A549 (cell line): ENCODE results near the gene PSMC4. TPM values are rescaled to one million over a fixed set of nuclear protein-coding genes. Genes with fewer than 3 reads are reported as not detected.
A peak's percentile ranks its signal among the peaks of the same experiment; 100 is the strongest.

Source experiments
- ATAC-seq, 2 experiments: fragments of 200-7000 bp in 1 of 2; fragments of >200 bp in 1 of 2; cut with Nextera tagmentation in 1 of 2; cut with Tn5 transposase in 1 of 2; 3 replicates each; pipeline versions ENCODE4 v1.8.0 to v1.9.1; 2018 to 2020; ENCODE audit warnings: mild to moderate bottlenecking in 1 of 2, moderate library complexity in 1 of 2
- CTCF ChIA-PET: fragments of 300-600 bp; sonication (Branson Sonifier 250); formaldehyde crosslinking; extraction: SDS; loops from one replicate; lab custom pipeline; 2021; ENCODE audit warnings: antibody characterized with exemption, inconsistent platforms; lab: Yijun Ruan, JAX
- POLR2A ChIA-PET: fragments of 350-600 bp; formaldehyde crosslinking; extraction: SDS; loops from one replicate; lab custom pipeline; 2021; ENCODE audit warnings: antibody characterized with exemption, inconsistent platforms; lab: Yijun Ruan, JAX
- DNase-seq, 2 experiments: peaks; one replicate each; pipeline versions ENCODE4 v3.0.0 to v3.0.0-alpha.2; 2011 to 2016; ENCODE audit warnings: low read depth in 1 of 2, low spot score in 1 of 2
- FAIRE-seq: peaks from 2 replicates; lab custom pipeline; 2011; peaks lifted over from hg19 to GRCh38; lab: Jason Lieb, UNC
- H3K27ac ChIP-seq, 2 experiments: fragments of >200 bp; sonication (Bioruptor Twin); formaldehyde crosslinking; 3 replicates each; pipeline ENCODE4 v1.5.1; 2016 to 2017
- H3K4me1 ChIP-seq: fragments of >200 bp; sonication (Bioruptor Twin); formaldehyde crosslinking; 3 replicates; pipeline ENCODE4 v1.6.1; 2016
- H3K4me2 ChIP-seq: fragments of >200 bp; sonication (Bioruptor Twin); formaldehyde crosslinking; 3 replicates; pipeline ENCODE4 v1.6.1; 2016
- H3K4me3 ChIP-seq: fragments of >200 bp; sonication (Bioruptor Twin); formaldehyde crosslinking; 3 replicates; pipeline ENCODE4 v1.5.1; 2016
- H3K9me3 ChIP-seq: fragments of >200 bp; sonication (Bioruptor Twin); formaldehyde crosslinking; 3 replicates; pipeline ENCODE4 v1.6.1; 2016
- ATOH8 ChIP-seq: fragments of 250-450 bp; sonication (Bioruptor Pico); IDR thresholded peaks from 2 replicates; pipeline ENCODE4 v1.5.0; 2020; ENCODE audit warnings: low read depth, mild to moderate bottlenecking, moderate library complexity
- BHLHE40 ChIP-seq: IDR thresholded peaks from 2 replicates; pipeline ENCODE4 v1.6.1; 2012; ENCODE audit warnings: low read depth, low read length, inconsistent platforms
- EHMT2 ChIP-seq: fragments of 200-600 bp; sonication (generic); IDR thresholded peaks from 2 replicates; pipeline ENCODE4 v1.6.1; 2016; ENCODE audit warnings: antibody characterized with exemption, low read depth, mild to moderate bottlenecking, moderate library complexity
- ELK1 ChIP-seq: fragments of 150-350 bp; IDR thresholded peaks from 2 replicates; pipeline ENCODE4 v1.6.1; 2014; ENCODE audit warnings: low read depth, mild to moderate bottlenecking, low read length
- EP300 ChIP-seq, 2 experiments: fragments of >200 bp; sonication (Bioruptor Twin); formaldehyde crosslinking; IDR thresholded peaks; 2 replicates in 1 of 2; 3 replicates in 1 of 2; pipeline ENCODE4 v1.6.1; 2016 to 2017
- FOXS1 ChIP-seq: fragments of 250-450 bp; sonication (Bioruptor Pico); IDR thresholded peaks from 2 replicates; pipeline ENCODE4 v1.5.0; 2020; ENCODE audit warnings: mild to moderate bottlenecking, moderate library complexity
- GATA3 ChIP-seq: IDR thresholded peaks from 2 replicates; pipeline ENCODE4 v1.6.1; 2012; ENCODE audit warnings: borderline replicate concordance
- HEYL ChIP-seq: fragments of 250-450 bp; sonication (Bioruptor Pico); IDR thresholded peaks from 2 replicates; pipeline ENCODE4 v1.8.0; 2021; ENCODE audit warnings: mild to moderate bottlenecking, moderate library complexity
- HOXB13 ChIP-seq: fragments of 250-450 bp; sonication (Bioruptor Pico); IDR thresholded peaks from 2 replicates; pipeline ENCODE4 v1.5.0; 2020; ENCODE audit warnings: low read depth, mild to moderate bottlenecking, moderate library complexity
- MAZ ChIP-seq: fragments of 150-350 bp; IDR thresholded peaks from 2 replicates; pipeline ENCODE4 v1.6.1; 2014; ENCODE audit warnings: antibody characterized with exemption, low read depth, low read length, borderline replicate concordance
- NFE2L2 ChIP-seq: fragments of 150-350 bp; conservative IDR thresholded peaks from 2 replicates; pipeline ENCODE4 v1.6.1; 2014; ENCODE audit warnings: low read length
- NR3C1 ChIP-seq: fragments of >200 bp; sonication (Bioruptor Twin); formaldehyde crosslinking; IDR thresholded peaks from 3 replicates; pipeline ENCODE4 v1.6.1; 2017
- PBX3 ChIP-seq: IDR thresholded peaks from 2 replicates; pipeline ENCODE4 v1.6.1; 2012
- RAD21 ChIP-seq, 2 experiments: fragments of >200 bp in 1 of 2; sonication (Bioruptor Twin) in 1 of 2; formaldehyde crosslinking in 1 of 2; IDR thresholded peaks in 1 of 2; conservative IDR thresholded peaks in 1 of 2; 2 replicates in 1 of 2; 3 replicates in 1 of 2; pipeline ENCODE4 v1.6.1; 2012 to 2018; ENCODE audit warnings: inconsistent platforms in 1 of 2
- RARB ChIP-seq: fragments of 250-450 bp; sonication (Bioruptor Pico); IDR thresholded peaks from 2 replicates; pipeline ENCODE4 v1.8.0; 2021; ENCODE audit warnings: mild to moderate bottlenecking, moderate library complexity
- REST ChIP-seq: fragments of 200-600 bp; sonication (generic); IDR thresholded peaks from 2 replicates; pipeline ENCODE4 v1.6.1; 2016; ENCODE audit warnings: antibody characterized with exemption, mild to moderate bottlenecking, moderate library complexity
- RFX5 ChIP-seq: fragments of 450-650 bp; IDR thresholded peaks from 2 replicates; pipeline ENCODE4 v1.7.1; 2014; ENCODE audit warnings: antibody characterized with exemption, mild to moderate bottlenecking, moderate library complexity
- RNF2 ChIP-seq: fragments of 200-600 bp; sonication (generic); IDR thresholded peaks from 2 replicates; pipeline ENCODE4 v1.6.1; 2016; ENCODE audit warnings: low read depth, mild to moderate bottlenecking, antibody characterized with exemption, moderate library complexity, borderline replicate concordance
- ZC3H11A ChIP-seq: fragments of 450-650 bp; IDR thresholded peaks from 2 replicates; pipeline ENCODE4 v1.6.1; 2014; ENCODE audit warnings: antibody characterized with exemption, mild to moderate bottlenecking
- WGBS: methylation state at CpG from one replicate; pipeline ENCODE4 v1.1.6; 2017; ENCODE audit errors: missing lambda C conversion rate; 5-methylcytosine and 5-hydroxymethylcytosine counted together
- polyA plus RNA-seq, 4 experiments: library from polyadenylated mRNA; depleted of rRNA in 3 of 4; stranded (reverse); fragments of >200 nt; fragmentation: RNase III in 1 of 4; extraction: RNeasy Plus Mini Kit Qiagen cat#74134 plus additional on column Dnase treatment in 1 of 4; gene quantifications; 2 replicates in 3 of 4; 3 replicates in 1 of 4; pipeline ENCODE4 v1.2.3, GENCODE V29; 2011 to 2017

Gene PSMC4
- polyA plus RNA-seq, 2 of the 4 experiments (the other 2 are of a cell fraction): 192 to 284 TPM

GRCh38 chr19:40026597-40026970, 55.6 kb downstream of the PSMC4 start:
- DNase-seq: no peak
- Histone ChIP-seq H3K27ac (no peak overlapping the region), H3K4me3 (no peak overlapping the region), H3K4me1 (no peaks in the 10 kb centered on the region), H3K9me3 (peaks cover 100% of the 10 kb centered on the region), H3K4me2 (no peak overlapping the region)
- TF ChIP-seq NR3C1 (no peak), RFX5 (no peak), GATA3 (no peak), RARB (no peak), RNF2 (no peak), REST (no peak), RAD21 (conservative IDR thresholded peaks at IDR 0.05 in 1 of 2, IDR thresholded peaks at IDR 0.05 in 1 of 2) (no peak), ZC3H11A (no peak), NFE2L2 (no peak), EHMT2 (no peak), FOXS1 (CRISPR knock-in tag) (no peak), ATOH8 (CRISPR knock-in tag) (no peak), HEYL (CRISPR knock-in tag) (no peak), MAZ (no peak), BHLHE40 (no peak), ELK1 (no peak), EP300 (IDR thresholded peaks at IDR 0.05) (no peak), PBX3 (no peak), HOXB13 (CRISPR knock-in tag) (no peak)
- WGBS: 65% methylated on average over 5 of the region's 5 CpGs
- ChIA-PET CTCF (interaction anchor here (1.4 to 2.3 kb wide), 2 partner anchors 8 to 17 kb away, joined by 4 to 5 read pairs; no protein-coding TSS in a partner anchor), POLR2A (no interaction called here)
- ATAC-seq: no peak
- peak; percentile 28 for FAIRE-seq

Other genes starting within 250 kb of the PSMC4 start
- not detected in 2 replicates for gene CLC, start 233.1 kb upstream of the PSMC4 start, polyA plus RNA-seq (2011; rRNA removed)
- gene CLC, start 233.1 kb upstream of the PSMC4 start, polyA plus RNA-seq (2017; fragmentation: RNase III; extraction: RNeasy Plus Mini Kit Qiagen cat#74134 plus additional on column Dnase treatment): not detected in 3 replicates
- not detected in 2 replicates for gene LEUTX, start 192.3 kb upstream of the PSMC4 start, polyA plus RNA-seq (2011; rRNA removed)
- gene LEUTX, start 192.3 kb upstream of the PSMC4 start, polyA plus RNA-seq (2017; fragmentation: RNase III; extraction: RNeasy Plus Mini Kit Qiagen cat#74134 plus additional on column Dnase treatment): not detected in 3 replicates
- gene DYRK1B, start 137.0 kb upstream of the PSMC4 start, polyA plus RNA-seq (2011; rRNA removed): 13.8 and 17.3 TPM in 2 replicates
- gene DYRK1B, start 137.0 kb upstream of the PSMC4 start, polyA plus RNA-seq (2017; fragmentation: RNase III; extraction: RNeasy Plus Mini Kit Qiagen cat#74134 plus additional on column Dnase treatment): 12.9 to 21.2 TPM (median 18.6 TPM) in 3 replicates
- gene FBL, start 124.8 kb upstream of the PSMC4 start, polyA plus RNA-seq (2011; rRNA removed): 716 and 970 TPM in 2 replicates
- gene FBL, start 124.8 kb upstream of the PSMC4 start, polyA plus RNA-seq (2017; fragmentation: RNase III; extraction: RNeasy Plus Mini Kit Qiagen cat#74134 plus additional on column Dnase treatment): 1,011 to 1,141 TPM (median 1,077 TPM) in 3 replicates
- gene FCGBP, start 36.5 kb upstream of the PSMC4 start, polyA plus RNA-seq (2011; rRNA removed): 1.4 and 2.8 TPM in 2 replicates
- gene FCGBP, start 36.5 kb upstream of the PSMC4 start, polyA plus RNA-seq (2017; fragmentation: RNase III; extraction: RNeasy Plus Mini Kit Qiagen cat#74134 plus additional on column Dnase treatment): 0.61 to 0.74 TPM (median 0.62 TPM) in 3 replicates
- 6.0 and 6.4 TPM in 2 replicates for gene ZNF546, start 25.9 kb downstream of the PSMC4 start, polyA plus RNA-seq (2011; rRNA removed)
- gene ZNF546, start 25.9 kb downstream of the PSMC4 start, polyA plus RNA-seq (2017; fragmentation: RNase III; extraction: RNeasy Plus Mini Kit Qiagen cat#74134 plus additional on column Dnase treatment): 3.1 to 3.8 TPM (median 3.7 TPM) in 3 replicates
- gene ZNF780B, start 85.1 kb downstream of the PSMC4 start, polyA plus RNA-seq (2011; rRNA removed): 10.0 and 15.7 TPM in 2 replicates
- 7.1 to 10.3 TPM (median 8.7 TPM) in 3 replicates for gene ZNF780B, start 85.1 kb downstream of the PSMC4 start, polyA plus RNA-seq (2017; fragmentation: RNase III; extraction: RNeasy Plus Mini Kit Qiagen cat#74134 plus additional on column Dnase treatment)
- 39.3 and 48.1 TPM in 2 replicates for gene ZNF780A, start 119.8 kb downstream of the PSMC4 start, polyA plus RNA-seq (2011; rRNA removed)
- 32.8 to 37.9 TPM (median 35.4 TPM) in 3 replicates for gene ZNF780A, start 119.8 kb downstream of the PSMC4 start, polyA plus RNA-seq (2017; fragmentation: RNase III; extraction: RNeasy Plus Mini Kit Qiagen cat#74134 plus additional on column Dnase treatment)
- gene MAP3K10, start 220.3 kb downstream of the PSMC4 start, polyA plus RNA-seq (2011; rRNA removed): 6.0 and 6.6 TPM in 2 replicates
- gene MAP3K10, start 220.3 kb downstream of the PSMC4 start, polyA plus RNA-seq (2017; fragmentation: RNase III; extraction: RNeasy Plus Mini Kit Qiagen cat#74134 plus additional on column Dnase treatment): 15.0 to 21.0 TPM (median 19.5 TPM) in 3 replicates
- not detected in 2 replicates for gene TTC9B, start 247.2 kb downstream of the PSMC4 start, polyA plus RNA-seq (2011; rRNA removed)
- gene TTC9B, start 247.2 kb downstream of the PSMC4 start, polyA plus RNA-seq (2017; fragmentation: RNase III; extraction: RNeasy Plus Mini Kit Qiagen cat#74134 plus additional on column Dnase treatment): 0.04 TPM in 1 of 3 replicates, not detected in the others